Mucosa of gallbladder (tissue), 1 donor: ENCODE results near the gene HECA. TPM values are rescaled to one million over a fixed set of nuclear protein-coding genes. Genes with fewer than 3 reads are reported as not detected.
"Not testable (repeated sequence)": the region's sequence is repeated elsewhere in the genome, so short reads cannot be mapped to it uniquely, and the experiment has no call there.

Source experiments
- DNase-seq: peaks from one replicate; pipeline ENCODE4 v3.0.0-alpha.2; 2020; ENCODE audit warnings: low spot score
- total RNA-seq: library from RNA; stranded (reverse); gene quantifications from one replicate; pipeline ENCODE4 v1.2.1, GENCODE V29; 2021
- donor health status: DM: no; HTN: no; CAD: no.

HECA gene
- total RNA-seq, 1 donor from 2014 or later = 31.8 TPM

GRCh38 chr6:139205843-139206242 is 71.0 kb downstream of the HECA start:
- DNase-seq = no peak

DNA sequence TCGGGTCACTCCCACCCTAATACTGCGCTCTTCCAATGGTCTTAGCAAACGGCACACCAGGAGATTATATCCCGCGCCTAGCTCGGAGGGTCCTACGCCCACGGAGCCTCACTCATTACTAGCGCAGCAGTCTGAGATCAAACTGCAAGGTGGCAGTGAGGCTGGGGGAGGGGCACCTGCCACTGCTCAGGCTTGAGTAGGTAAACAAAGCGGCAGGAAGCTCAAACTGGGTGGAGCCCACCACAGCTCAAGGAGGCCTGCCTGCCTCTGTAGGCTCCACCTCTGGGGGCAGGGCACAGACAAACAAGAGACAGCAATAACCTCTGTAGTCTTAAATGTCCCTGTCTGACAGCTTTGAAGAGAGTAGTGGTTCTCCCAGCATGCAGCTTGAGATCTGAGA is 75.9 kb downstream of the HECA start:
- DNase-seq = not testable (repeated sequence)

DNA sequence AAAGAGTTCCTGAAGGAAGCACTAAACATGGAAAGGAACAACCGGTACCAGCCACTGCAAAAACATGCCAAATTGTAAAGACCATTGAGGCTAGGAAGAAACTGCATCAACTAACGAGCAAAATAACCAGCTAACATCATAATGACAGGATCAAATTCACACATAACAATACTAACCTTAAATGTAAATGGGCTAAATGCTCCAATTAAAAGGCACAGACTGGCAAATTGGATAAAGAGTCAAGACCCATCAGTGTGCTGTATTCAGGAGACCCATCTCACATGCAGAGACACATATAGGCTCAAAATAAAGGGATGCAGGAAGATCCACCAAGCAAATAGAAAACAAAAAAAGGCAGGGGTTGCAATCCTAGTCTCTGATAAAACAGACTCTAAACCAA is 77.6 kb downstream of the HECA start:
- DNase-seq = not testable (repeated sequence)

DNA sequence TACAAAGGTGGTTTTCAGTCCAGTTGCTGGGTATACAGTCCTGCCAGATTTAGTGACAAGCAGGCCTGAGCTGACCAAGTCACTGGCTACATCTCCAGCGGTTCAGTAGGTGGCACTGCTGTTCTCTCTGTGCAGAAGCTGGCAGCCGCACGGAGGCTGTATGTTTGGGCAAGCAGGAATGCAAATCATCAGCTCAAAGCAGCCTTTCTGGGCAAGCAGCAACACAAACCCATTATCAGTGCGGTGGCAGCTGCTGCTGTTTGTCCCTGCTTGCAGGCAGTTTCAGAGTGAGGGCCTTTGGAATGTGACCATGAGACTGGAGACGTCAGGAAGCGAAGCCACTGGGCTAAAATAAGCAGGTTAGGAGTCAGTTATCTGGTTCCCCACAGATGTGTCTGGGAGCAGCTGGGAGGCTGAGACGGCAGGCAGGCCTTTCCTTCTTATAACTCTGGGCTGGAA is 84.4 kb downstream of the HECA start:
- peak; percentile 86 for DNase-seq

DNA sequence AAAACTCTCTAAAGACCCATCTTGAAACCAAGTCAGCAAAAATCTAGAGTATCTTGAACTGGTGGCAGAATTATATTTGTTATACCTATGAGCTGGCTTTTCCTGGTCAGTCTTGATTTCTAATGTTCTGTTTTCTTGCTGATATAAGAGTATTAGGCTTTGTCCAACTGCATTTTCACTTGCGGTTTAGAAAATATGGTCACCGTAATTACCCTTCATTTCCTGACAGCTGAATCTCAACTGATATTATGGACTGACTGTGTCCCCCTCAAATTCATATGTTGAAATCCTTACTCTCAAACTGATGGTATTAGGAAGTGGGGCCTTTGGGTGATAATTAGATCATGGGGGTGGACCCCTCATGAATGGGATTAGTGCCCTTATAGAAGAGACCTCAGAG is 84.9 kb downstream of the HECA start:
- DNase-seq = no peak

- not testable (repeated sequence) for DNase-seq
Measured at GRCh38 chr6:139228387-139228786, 93.5 kb downstream of the HECA start.

Other genes starting within 250 kb of the HECA start
- 36.7 TPM for gene REPS1, start 146.8 kb upstream of the HECA start, total RNA-seq
- gene ABRACL, start 106.3 kb upstream of the HECA start, total RNA-seq = 30.9 TPM
- 0.75 TPM for gene TXLNB, start 156.9 kb downstream of the HECA start, total RNA-seq
- gene CITED2, start 239.6 kb downstream of the HECA start, total RNA-seq = 176 TPM